Large intestine (tissue), 3 donors: ENCODE results near the gene SLC39A3. TPM values are rescaled to one million over a fixed set of nuclear protein-coding genes. Genes with fewer than 3 reads are reported as not detected.

Experiments used
- DNase-seq, 2 donors: peaks; one replicate each; pipeline versions ENCODE4 v3.0.0 to v3.0.0-alpha.2; 2013
- H3K27ac ChIP-seq: one replicate; pipeline ENCODE4 v1.5.1; 2013; ENCODE audit warnings: low read length
- H3K27me3 ChIP-seq: 2 replicates; pipeline ENCODE4 v1.6.1; 2013; ENCODE audit warnings: low read length; ENCODE audit not compliant: control insufficient read depth, insufficient read depth
- H3K36me3 ChIP-seq: 2 replicates; pipeline ENCODE4 v1.6.1; 2013; ENCODE audit warnings: low read length; ENCODE audit not compliant: control insufficient read depth, insufficient read depth
- H3K4me1 ChIP-seq: one replicate; pipeline ENCODE4 v1.6.1; 2013; ENCODE audit warnings: low read length; ENCODE audit not compliant: control insufficient read depth, insufficient read depth
- H3K4me3 ChIP-seq: one replicate; pipeline ENCODE4 v1.5.1; 2013; ENCODE audit warnings: low read length
- H3K9me3 ChIP-seq: one replicate; pipeline ENCODE4 v1.6.1; 2013; ENCODE audit warnings: mild to moderate bottlenecking, low read depth, low read length, moderate library complexity; ENCODE audit not compliant: control insufficient read depth
- WGBS: methylation state at CpG from one replicate; pipeline ENCODE4 v1.1.5; 2013; ENCODE audit warnings: low lambda C conversion rate; ENCODE audit not compliant: insufficient coverage; 5-methylcytosine and 5-hydroxymethylcytosine counted together
- polyA plus RNA-seq: library from polyadenylated mRNA; unstranded; fragments of 120-200 nt; gene quantifications from one replicate; pipeline ENCODE4 v1.2.1, GENCODE V29; 2013

SLC39A3 gene
- polyA plus RNA-seq, 1 donor = 18.2 TPM

- DNase-seq = no peak
- no peaks in the 10 kb centered on the region for H3K27me3 ChIP-seq
- WGBS = 100% methylated on average over 1 of the region's 7 CpGs
- H3K36me3 ChIP-seq = peaks cover 71% of the 10 kb centered on the region
- H3K27ac ChIP-seq = no peak overlapping the region
- H3K4me1 ChIP-seq = no peaks in the 10 kb centered on the region
- H3K9me3 ChIP-seq = peaks cover 5% of the 10 kb centered on the region
- H3K4me3 ChIP-seq = no peak overlapping the region
These were observed 20.1 kb upstream of the SLC39A3 start for GRCh38 chr19:2759965-2760364.

DNA sequence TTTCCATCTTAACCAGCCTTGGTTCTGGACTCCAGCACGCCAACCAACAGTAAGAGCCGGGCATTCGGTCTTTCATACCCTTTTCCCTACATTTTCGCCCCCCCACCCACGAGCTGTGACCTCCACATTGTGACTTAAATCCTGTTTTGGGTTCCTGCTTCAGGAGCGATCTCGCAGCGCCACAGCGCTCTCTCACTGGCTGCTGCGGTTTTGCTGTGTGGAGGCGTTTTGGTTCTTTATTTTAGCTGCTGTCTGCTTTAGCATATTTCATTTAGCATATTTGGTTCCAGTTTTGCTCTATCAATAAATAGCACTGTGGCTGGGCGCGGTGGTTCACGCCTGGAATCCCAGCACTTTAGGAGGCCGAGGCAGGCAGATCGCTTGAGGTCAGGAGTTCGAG, 19.5 kb upstream of the SLC39A3 start:
- no CpG with 5 or more reads among the region's 17 CpGs for WGBS
- no peak overlapping the region for H3K4me3 ChIP-seq
- no peak for DNase-seq
- no peaks in the 10 kb centered on the region for H3K4me1 ChIP-seq
- no peak overlapping the region for H3K27ac ChIP-seq
- peaks cover 74% of the 10 kb centered on the region for H3K36me3 ChIP-seq
- H3K27me3 ChIP-seq = no peaks in the 10 kb centered on the region
- H3K9me3 ChIP-seq = peaks cover 5% of the 10 kb centered on the region

- no peaks in the 10 kb centered on the region for H3K27me3 ChIP-seq
- peaks cover 74% of the 10 kb centered on the region for H3K36me3 ChIP-seq
- peaks cover 5% of the 10 kb centered on the region for H3K9me3 ChIP-seq
- no peak overlapping the region for H3K27ac ChIP-seq
- 100% methylated on average over 2 of the region's 17 CpGs for WGBS
- H3K4me3 ChIP-seq = no peak overlapping the region
- DNase-seq = no peak
- H3K4me1 ChIP-seq = no peaks in the 10 kb centered on the region
These were observed 18.9 kb upstream of the SLC39A3 start for GRCh38 chr19:2758601-2759313.

- peaks cover 3% of the 10 kb centered on the region for H3K9me3 ChIP-seq
- H3K27ac ChIP-seq = no peak overlapping the region
- H3K36me3 ChIP-seq = peaks cover 63% of the 10 kb centered on the region
- H3K4me3 ChIP-seq = no peak overlapping the region
- no peak for DNase-seq
- WGBS = no CpG with 5 or more reads among the region's 48 CpGs
- H3K4me1 ChIP-seq = no peaks in the 10 kb centered on the region
- H3K27me3 ChIP-seq = no peaks in the 10 kb centered on the region
These were observed 17.4 kb upstream of the SLC39A3 start for GRCh38 chr19:2756921-2757881.

- H3K27ac ChIP-seq = no peak overlapping the region
- no peak overlapping the region for H3K4me3 ChIP-seq
- no CpG with 5 or more reads among the region's 8 CpGs for WGBS
- no peak for DNase-seq
- H3K9me3 ChIP-seq = no peaks in the 10 kb centered on the region
- H3K27me3 ChIP-seq = no peaks in the 10 kb centered on the region
- H3K36me3 ChIP-seq = peaks cover 58% of the 10 kb centered on the region
- H3K4me1 ChIP-seq = no peaks in the 10 kb centered on the region
These were observed 16.7 kb upstream of the SLC39A3 start for GRCh38 chr19:2756477-2756876.

- no peaks in the 10 kb centered on the region for H3K27me3 ChIP-seq
- H3K27ac ChIP-seq = no peak overlapping the region
- peaks cover 53% of the 10 kb centered on the region for H3K36me3 ChIP-seq
- 100% methylated on average over 5 of the region's 16 CpGs for WGBS
- no peaks in the 10 kb centered on the region for H3K9me3 ChIP-seq
- H3K4me3 ChIP-seq = no peak overlapping the region
- no peaks in the 10 kb centered on the region for H3K4me1 ChIP-seq
- no peak for DNase-seq
These were observed 16.0 kb upstream of the SLC39A3 start for GRCh38 chr19:2755811-2756210.

DNA sequence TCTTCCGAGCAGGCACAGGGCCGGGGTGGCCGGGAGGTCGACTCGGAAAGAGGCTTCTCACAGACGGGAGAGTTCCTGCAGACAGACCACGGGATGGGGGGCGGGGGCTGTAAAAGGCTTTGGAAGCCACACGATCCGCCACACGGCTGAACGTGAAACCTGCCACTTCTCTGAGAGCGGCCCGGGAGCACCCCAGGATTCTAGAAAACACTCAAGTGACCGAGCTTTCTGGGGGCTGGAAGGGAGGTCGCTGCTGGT, 15.6 kb upstream of the SLC39A3 start:
- Histone ChIP-seq H3K4me1 (no peaks in the 10 kb centered on the region), H3K9me3 (no peaks in the 10 kb centered on the region), H3K27me3 (no peaks in the 10 kb centered on the region), H3K4me3 (no peak overlapping the region), H3K36me3 (peaks cover 49% of the 10 kb centered on the region), H3K27ac (no peak overlapping the region)
- no peak for DNase-seq
- no CpG with 5 or more reads among the region's 16 CpGs for WGBS

DNA sequence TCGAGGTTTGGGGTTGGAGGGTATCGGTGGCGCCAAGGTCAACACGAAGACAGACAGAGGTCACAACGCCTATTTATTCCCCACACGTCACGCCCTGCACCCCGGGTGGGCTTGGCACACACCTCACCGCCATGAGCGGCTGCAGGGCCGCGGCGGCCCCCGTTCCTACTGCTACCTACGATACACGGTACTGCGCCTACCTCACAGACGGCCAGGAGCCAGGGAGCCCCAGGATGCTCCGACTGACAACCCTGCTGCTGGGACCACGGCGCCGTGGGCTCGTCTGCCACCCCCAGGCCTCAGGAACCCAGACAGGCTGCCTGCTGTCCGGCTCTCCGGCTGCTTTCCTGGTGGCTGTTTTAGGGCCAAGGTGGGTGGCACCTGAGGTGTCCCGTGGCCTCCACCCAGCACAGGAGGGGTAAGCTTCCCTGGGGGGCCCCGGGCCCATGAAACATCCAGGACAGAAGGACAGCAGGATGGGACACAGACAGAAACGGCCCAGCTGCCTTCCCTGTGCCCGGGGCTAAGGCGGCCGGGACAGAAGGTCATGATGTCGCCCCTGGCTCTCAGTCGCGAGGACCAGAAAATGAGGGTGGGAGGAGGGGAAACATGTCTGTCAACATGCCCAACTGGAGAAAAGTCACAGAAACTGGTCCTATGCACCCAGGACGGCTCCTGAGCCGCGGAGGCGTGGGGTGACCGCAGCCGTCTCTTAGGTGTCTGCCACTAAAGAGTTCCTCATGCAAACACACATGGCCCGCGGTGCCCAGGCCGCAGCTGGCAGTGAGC, 15.0 kb upstream of the SLC39A3 start:
- no peak overlapping the region for H3K27ac ChIP-seq
- no peak for DNase-seq
- H3K9me3 ChIP-seq = no peaks in the 10 kb centered on the region
- no peak overlapping the region for H3K4me3 ChIP-seq
- no peaks in the 10 kb centered on the region for H3K4me1 ChIP-seq
- no CpG with 5 or more reads among the region's 43 CpGs for WGBS
- peaks cover 49% of the 10 kb centered on the region for H3K36me3 ChIP-seq
- H3K27me3 ChIP-seq = no peaks in the 10 kb centered on the region

- H3K4me1 ChIP-seq = no peaks in the 10 kb centered on the region
- H3K27me3 ChIP-seq = no peaks in the 10 kb centered on the region
- H3K9me3 ChIP-seq = peaks cover 4% of the 10 kb centered on the region
- H3K36me3 ChIP-seq = peaks cover 23% of the 10 kb centered on the region
- H3K27ac ChIP-seq = no peak overlapping the region
- no peak overlapping the region for H3K4me3 ChIP-seq
- DNase-seq = no peak
- WGBS = no CpG with 5 or more reads among the region's 21 CpGs
These were observed 11.6 kb upstream of the SLC39A3 start for GRCh38 chr19:2751438-2751830.

DNA sequence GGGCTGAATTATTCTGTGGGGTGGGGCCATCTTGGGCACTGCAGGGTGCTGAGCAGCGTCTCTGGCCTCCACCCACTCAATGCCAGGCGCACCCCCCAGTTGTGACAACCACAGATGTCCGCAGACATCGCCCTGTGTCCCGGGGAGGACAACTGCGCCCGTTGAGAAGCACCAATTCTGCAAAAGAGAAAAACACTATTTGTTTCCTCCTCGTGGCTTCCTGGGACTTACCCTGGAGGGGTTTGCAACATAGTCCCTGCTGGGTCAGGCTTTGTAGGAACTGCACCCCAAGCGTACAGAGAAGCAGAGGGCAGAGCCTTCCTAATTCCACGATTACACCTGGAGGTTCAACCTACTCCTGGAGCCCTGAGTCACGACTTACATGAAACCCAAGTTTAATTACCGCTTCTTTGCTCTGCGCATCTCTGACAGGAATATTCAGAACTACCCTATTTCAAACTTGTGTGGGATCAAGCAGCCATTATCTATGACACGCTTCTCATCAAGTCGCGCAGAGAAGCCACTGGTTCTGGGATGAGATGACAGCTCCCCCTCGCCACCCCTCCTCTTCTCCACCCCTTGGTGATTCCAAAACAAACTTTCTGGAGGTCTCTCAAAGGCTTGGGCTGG, 11.1 kb upstream of the SLC39A3 start:
- no peak overlapping the region for H3K4me3 ChIP-seq
- no peaks in the 10 kb centered on the region for H3K4me1 ChIP-seq
- peaks cover 23% of the 10 kb centered on the region for H3K36me3 ChIP-seq
- H3K9me3 ChIP-seq = peaks cover 4% of the 10 kb centered on the region
- DNase-seq = no peak
- no peak overlapping the region for H3K27ac ChIP-seq
- no CpG with 5 or more reads among the region's 17 CpGs for WGBS
- H3K27me3 ChIP-seq = no peaks in the 10 kb centered on the region
